ENCODE data around the gene CAMTA1.

CAMTA1 gene

GRCh38 chr1:7470904-7471638 lies 685.8 kb downstream of the CAMTA1 start:
- ATAC-seq (ENCODE audit: low read depth) (peak; percentile 94), DNase-seq (ENCODE audit: low spot score) (peak; percentile 96)
- Histone ChIP-seq H3K36me3 (ENCODE audit: low read depth) (no peaks in the 10 kb centered on the region), H3K27ac (ENCODE audit: poor library complexity, severe bottlenecking) (peak overlapping the region; percentile 61), H3K4me3 (ENCODE audit: severe bottlenecking) (no peak overlapping the region), H3K27me3 (ENCODE audit: insufficient read depth, poor library complexity, severe bottlenecking) (no peaks in the 10 kb centered on the region), H3K4me1 (ENCODE audit: insufficient read depth, poor library complexity, severe bottlenecking) (peaks cover 26% of the 10 kb centered on the region), H3K9me3 (ENCODE audit: severe bottlenecking) (no peaks in the 10 kb centered on the region)
- TF ChIP-seq CTCF (IDR thresholded peaks at IDR 0.05; ENCODE audit: poor library complexity, severe bottlenecking) = no peak

GRCh38 chr1:7471836-7472235 lies 686.6 kb downstream of the CAMTA1 start:
- DNase-seq (ENCODE audit: low spot score) (no peak), ATAC-seq (ENCODE audit: low read depth) (no peak)
- Histone ChIP-seq H3K4me1 (ENCODE audit: insufficient read depth, poor library complexity, severe bottlenecking) (peaks cover 26% of the 10 kb centered on the region), H3K4me3 (ENCODE audit: severe bottlenecking) (no peak overlapping the region), H3K27me3 (ENCODE audit: insufficient read depth, poor library complexity, severe bottlenecking) (no peaks in the 10 kb centered on the region), H3K27ac (ENCODE audit: poor library complexity, severe bottlenecking) (peak overlapping the region; percentile 61), H3K9me3 (ENCODE audit: severe bottlenecking) (no peaks in the 10 kb centered on the region), H3K36me3 (ENCODE audit: low read depth) (no peaks in the 10 kb centered on the region)
- no peak for TF ChIP-seq CTCF (IDR thresholded peaks at IDR 0.05; ENCODE audit: poor library complexity, severe bottlenecking)

GRCh38 chr1:7473223-7474142 lies 688.2 kb downstream of the CAMTA1 start:
- DNase-seq (ENCODE audit: low spot score) (no peak), ATAC-seq (ENCODE audit: low read depth) (no peak)
- H3K9me3 ChIP-seq (ENCODE audit: severe bottlenecking) = no peaks in the 10 kb centered on the region
- TF ChIP-seq CTCF (IDR thresholded peaks at IDR 0.05; ENCODE audit: poor library complexity, severe bottlenecking) = no peak
- peaks cover 26% of the 10 kb centered on the region for H3K4me1 ChIP-seq (ENCODE audit: insufficient read depth, poor library complexity, severe bottlenecking)
- no peaks in the 10 kb centered on the region for H3K27me3 ChIP-seq (ENCODE audit: insufficient read depth, poor library complexity, severe bottlenecking)
- no peak overlapping the region for H3K4me3 ChIP-seq (ENCODE audit: severe bottlenecking)
- H3K36me3 ChIP-seq (ENCODE audit: low read depth) = no peaks in the 10 kb centered on the region
- H3K27ac ChIP-seq (ENCODE audit: poor library complexity, severe bottlenecking) = no peak overlapping the region

GRCh38 chr1:7474143-7474490 lies 688.9 kb downstream of the CAMTA1 start:
- no peak overlapping the region for H3K27ac ChIP-seq (ENCODE audit: poor library complexity, severe bottlenecking)
- no peaks in the 10 kb centered on the region for H3K36me3 ChIP-seq (ENCODE audit: low read depth)
- H3K27me3 ChIP-seq (ENCODE audit: insufficient read depth, poor library complexity, severe bottlenecking) = no peaks in the 10 kb centered on the region
- no peaks in the 10 kb centered on the region for H3K9me3 ChIP-seq (ENCODE audit: severe bottlenecking)
- DNase-seq (ENCODE audit: low spot score) (no peak), ATAC-seq (ENCODE audit: low read depth) (no peak)
- peaks cover 24% of the 10 kb centered on the region for H3K4me1 ChIP-seq (ENCODE audit: insufficient read depth, poor library complexity, severe bottlenecking)
- H3K4me3 ChIP-seq (ENCODE audit: severe bottlenecking) = no peak overlapping the region
- TF ChIP-seq CTCF (IDR thresholded peaks at IDR 0.05; ENCODE audit: poor library complexity, severe bottlenecking) = no peak

All from RWPE2 (cell line).